ENCODE data around the gene PARD3B.

PARD3B gene

DNA sequence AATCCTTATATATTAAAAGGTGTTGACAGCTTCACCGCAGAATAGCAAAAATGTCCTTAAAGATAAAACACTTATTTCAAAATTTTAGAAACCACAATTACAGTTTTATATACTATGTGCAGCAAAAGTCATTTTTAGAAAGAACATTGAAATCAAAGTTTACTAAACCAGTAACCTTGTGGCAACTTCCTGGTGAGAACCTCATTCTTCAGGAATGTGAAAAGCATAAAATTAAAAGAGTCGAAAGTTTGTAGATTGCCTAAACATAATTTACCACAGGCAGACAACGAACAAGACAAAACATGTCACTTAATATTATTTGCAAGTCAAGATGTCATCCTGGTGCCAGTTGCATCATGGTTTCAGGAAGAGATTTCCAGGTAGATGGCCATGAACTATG is 1028.7 kb downstream of the PARD3B start:
- DNase-seq (ENCODE audit: insufficient read length, low spot score) (no peak), FAIRE-seq (no peak)
- no peak for TF ChIP-seq CTCF (IDR thresholded peaks at IDR 0.05; ENCODE audit: insufficient read depth, missing control alignments)

DNA sequence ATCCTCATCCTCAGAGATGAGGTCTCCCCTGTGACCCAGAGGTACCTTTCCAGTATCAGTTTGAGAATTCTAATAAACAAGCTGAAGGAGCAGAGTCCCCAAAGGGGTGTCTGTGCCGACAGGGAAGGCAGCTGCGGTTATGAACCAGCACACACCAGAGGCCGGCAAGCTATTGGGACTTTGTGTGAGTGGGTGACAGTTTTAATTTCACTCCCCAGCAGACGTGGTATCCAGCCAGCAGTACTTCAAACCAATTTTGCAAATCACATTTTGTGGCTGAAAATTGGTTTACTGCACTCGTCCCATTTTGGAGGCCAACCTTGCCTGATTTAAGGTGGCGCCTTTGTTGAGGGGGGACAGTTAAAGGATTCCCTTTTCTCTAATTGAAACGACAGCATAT is 1034.1 kb downstream of the PARD3B start:
- FAIRE-seq (no peak), DNase-seq (ENCODE audit: insufficient read length, low spot score) (no peak)
- no peak for TF ChIP-seq CTCF (IDR thresholded peaks at IDR 0.05; ENCODE audit: insufficient read depth, missing control alignments)

DNA sequence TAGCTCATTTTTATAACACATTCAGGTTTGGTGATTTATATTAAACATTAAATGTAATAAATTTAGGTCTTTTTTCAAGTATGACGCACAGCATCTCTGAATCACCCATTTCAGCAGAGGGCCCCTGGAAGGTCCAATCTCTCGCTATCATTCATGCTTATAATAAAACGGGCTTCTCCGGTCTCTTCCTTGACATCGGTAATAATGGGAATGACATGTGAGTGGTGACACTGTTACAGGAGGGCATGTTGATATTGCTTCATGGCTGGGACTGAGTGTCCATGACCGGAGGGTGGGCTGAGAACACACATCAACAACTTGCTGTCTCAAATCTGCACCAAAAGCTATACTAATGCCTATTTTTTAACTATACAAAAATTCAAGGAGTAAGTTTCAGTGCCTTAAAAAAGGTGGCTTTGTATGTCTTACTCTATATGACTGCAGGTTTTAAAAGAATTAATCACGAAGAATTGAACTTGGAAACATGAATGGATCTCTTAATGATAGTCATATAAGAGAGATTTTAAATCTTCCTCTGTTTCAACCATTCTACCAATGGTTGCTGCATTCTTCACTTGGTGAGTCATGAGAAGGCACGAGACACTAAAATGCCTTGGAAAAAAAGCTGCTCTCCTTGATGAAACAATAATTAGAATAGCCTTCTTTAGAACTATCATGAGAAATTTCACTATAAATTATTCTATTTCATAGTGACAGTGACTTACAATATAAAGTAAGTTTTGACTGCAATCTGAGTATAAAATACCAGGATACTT is 1035.1 kb downstream of the PARD3B start:
- FAIRE-seq = no peak
- DNase-seq (ENCODE audit: insufficient read length, low spot score) = no peak
- no peak for TF ChIP-seq CTCF (IDR thresholded peaks at IDR 0.05; ENCODE audit: insufficient read depth, missing control alignments)

DNA sequence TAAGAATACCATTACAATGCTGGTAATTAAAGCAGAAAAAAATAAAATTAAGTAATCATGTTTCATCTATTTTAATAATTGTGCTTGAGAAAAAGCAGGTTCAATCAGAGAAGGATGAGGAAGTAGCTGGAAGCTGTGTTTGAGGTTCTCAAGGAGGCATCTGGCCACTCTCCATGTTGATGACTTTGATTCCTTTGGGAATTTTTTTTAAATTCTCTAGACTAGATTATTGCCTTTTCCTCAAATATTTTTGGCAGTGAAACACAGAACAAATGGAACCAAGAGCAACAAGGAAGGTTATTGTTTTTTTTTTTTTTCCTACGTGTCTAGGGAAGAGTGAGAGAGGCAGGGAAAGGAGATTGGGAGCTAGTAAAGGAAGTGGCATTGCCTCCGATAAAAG is 1037.1 kb downstream of the PARD3B start:
- no peak for FAIRE-seq
- DNase-seq (ENCODE audit: insufficient read length, low spot score) = no peak
- no peak for TF ChIP-seq CTCF (IDR thresholded peaks at IDR 0.05; ENCODE audit: insufficient read depth, missing control alignments)

DNA sequence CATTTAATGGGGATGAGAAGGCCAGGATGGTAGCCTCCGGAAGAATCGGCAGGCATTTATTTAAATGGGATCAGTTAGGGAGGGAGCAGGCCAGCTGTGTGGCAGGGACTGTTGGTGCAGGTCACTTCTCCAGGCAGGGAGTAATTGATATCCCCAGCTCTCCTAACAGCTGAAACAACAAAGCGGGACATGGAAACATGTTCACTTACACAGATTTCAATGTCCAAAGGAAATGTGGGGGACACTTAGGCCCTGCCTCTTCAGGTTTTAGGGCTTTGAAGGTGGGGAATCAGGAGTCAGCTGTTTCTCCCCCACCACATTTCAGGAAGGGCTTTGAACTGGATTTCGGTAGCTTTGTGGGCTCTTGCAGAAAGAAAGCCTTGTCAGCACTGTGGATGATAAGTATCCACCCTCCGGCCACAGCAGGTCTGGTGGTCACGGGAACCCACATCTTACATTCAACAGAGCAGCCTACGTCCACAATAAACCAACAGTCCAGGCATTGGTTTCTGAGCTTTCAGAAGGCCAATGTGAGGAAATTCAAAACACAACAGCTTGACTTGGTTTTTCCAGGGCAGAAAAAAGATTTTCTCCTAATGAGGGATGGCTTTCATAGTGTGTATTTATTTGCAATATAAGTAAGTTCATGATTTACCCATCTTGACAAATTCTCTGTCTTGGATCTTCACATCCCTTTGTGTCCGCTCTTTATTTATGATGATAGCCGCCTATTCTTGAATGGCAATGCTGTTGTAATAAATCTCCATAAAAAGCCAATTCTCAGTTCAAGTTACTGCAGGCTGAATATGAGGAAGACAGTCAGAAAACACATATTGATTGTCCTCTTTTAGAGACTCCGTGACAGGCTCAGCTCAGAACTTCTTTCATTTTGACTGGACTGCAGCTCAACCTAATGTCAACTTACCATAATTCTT is 1040.4 kb downstream of the PARD3B start:
- DNase-seq (ENCODE audit: insufficient read length, low spot score) = no peak
- no peak for FAIRE-seq
- TF ChIP-seq CTCF (IDR thresholded peaks at IDR 0.05; ENCODE audit: insufficient read depth, missing control alignments) = no peak

GRCh38 chr2:205586626-205587025 is 1041.4 kb downstream of the PARD3B start:
- DNase-seq (ENCODE audit: insufficient read length, low spot score) = no peak
- no peak for FAIRE-seq
- TF ChIP-seq CTCF (IDR thresholded peaks at IDR 0.05; ENCODE audit: insufficient read depth, missing control alignments) = no peak

Data from D721Med (cell line).